HL-60 (cell line): ENCODE measurements around the gene ENOX1.

ENCODE experiments used
- DNase-seq, 2 experiments: peaks; one replicate each; pipeline ENCODE4 v3.0.0-alpha.2; 2010 to 2020; ENCODE audit warnings: low read depth in 1 of 2, low spot score in 1 of 2
- H3K27ac ChIP-seq: fragments of 250-450 bp; sonication (Bioruptor Pico); replicated peaks from 2 replicates; pipeline ENCODE4 v1.5.1; 2020; ENCODE audit warnings: mild to moderate bottlenecking, moderate library complexity
- H3K27me3 ChIP-seq: fragments of 250-450 bp; sonication (Bioruptor Pico); 2 replicates; pipeline ENCODE4 v1.5.1; 2021; ENCODE audit warnings: mild to moderate bottlenecking, moderate library complexity; ENCODE audit not compliant: insufficient read depth, poor library complexity, severe bottlenecking
- H3K4me3 ChIP-seq: replicated peaks from 2 replicates; pipeline ENCODE4 v1.5.1; 2011; ENCODE audit warnings: mild to moderate bottlenecking, control low read depth, low read length; ENCODE audit not compliant: insufficient read depth
- CTCF ChIP-seq: IDR thresholded peaks from one replicate; pipeline ENCODE4 v1.5.1; 2011; ENCODE audit warnings: low read length, control low read depth, inconsistent platforms; ENCODE audit not compliant: insufficient read depth
- GABPA ChIP-seq: IDR thresholded peaks from 2 replicates; pipeline ENCODE4 v1.6.1; 2012; ENCODE audit warnings: low read depth
- POLR2AphosphoS5 ChIP-seq: IDR thresholded peaks from 2 replicates; pipeline ENCODE4 v1.6.1; 2012; ENCODE audit warnings: low read depth
- REST ChIP-seq: IDR thresholded peaks from 2 replicates; pipeline ENCODE4 v1.6.1; 2012; ENCODE audit warnings: low read depth; ENCODE audit not compliant: insufficient replicate concordance
- SPI1 ChIP-seq: IDR thresholded peaks from 2 replicates; pipeline ENCODE4 v1.6.1; 2012; ENCODE audit warnings: low read depth, mild to moderate bottlenecking, borderline replicate concordance

The ENOX1 gene

GRCh38 chr13:43564952-43565351, 221.8 kb downstream of the ENOX1 start:
- TF ChIP-seq SPI1: no peak
- no peak for TF ChIP-seq REST
- TF ChIP-seq CTCF: no peak
- no peak for TF ChIP-seq GABPA
- no peak for TF ChIP-seq POLR2AphosphoS5
- DNase-seq: no peak
- no peak overlapping the region for H3K27ac ChIP-seq
- peaks cover 2% of the 10 kb centered on the region for H3K27me3 ChIP-seq
- no peak overlapping the region for H3K4me3 ChIP-seq

DNA sequence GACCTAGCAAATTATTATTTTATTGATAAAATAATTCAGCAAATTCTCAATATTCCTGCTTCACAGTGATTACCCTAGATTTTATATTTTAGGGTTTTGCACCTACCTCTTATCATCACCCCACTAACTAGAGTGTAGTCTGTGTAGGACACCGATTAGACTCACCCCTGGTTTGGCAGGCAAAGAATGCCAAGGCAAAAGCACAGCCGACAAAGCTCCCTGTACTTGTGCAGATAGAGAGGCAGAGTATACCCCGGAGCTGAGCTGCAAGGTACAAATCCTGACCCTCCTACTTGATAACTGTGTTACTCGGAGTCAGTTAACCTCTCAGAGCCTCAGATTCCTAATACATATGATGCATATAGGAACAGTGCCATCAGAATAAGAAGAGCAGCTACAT, 225.7 kb downstream of the ENOX1 start:
- no peak for TF ChIP-seq CTCF
- no peak for TF ChIP-seq SPI1
- TF ChIP-seq GABPA: no peak
- no peak for TF ChIP-seq POLR2AphosphoS5
- TF ChIP-seq REST: no peak
- Histone ChIP-seq H3K27me3 (peaks cover 2% of the 10 kb centered on the region), H3K4me3 (no peak overlapping the region), H3K27ac (no peak overlapping the region)
- DNase-seq: no peak

GRCh38 chr13:43558939-43559338, 227.8 kb downstream of the ENOX1 start:
- no peak for TF ChIP-seq CTCF
- no peak for TF ChIP-seq POLR2AphosphoS5
- TF ChIP-seq SPI1: no peak
- TF ChIP-seq REST: no peak
- TF ChIP-seq GABPA: no peak

More at GRCh38 chr13:43558939-43559338, 227.8 kb downstream of the ENOX1 start:
- no peak overlapping the region for H3K27ac ChIP-seq
- DNase-seq: no peak
- H3K4me3 ChIP-seq: no peak overlapping the region
- H3K27me3 ChIP-seq: no peaks in the 10 kb centered on the region
